GM13976 (cell line): ENCODE measurements around the gene NCR3LG1.

Experiments
- DNase-seq: peaks from one replicate; pipeline ENCODE4 v3.0.0; 2012; ENCODE audit warnings: low spot score
- CTCF ChIP-seq: IDR thresholded peaks from 2 replicates; pipeline ENCODE4 v1.5.1; 2012; ENCODE audit warnings: borderline replicate concordance, mild to moderate bottlenecking; ENCODE audit not compliant: insufficient read depth; ENCODE audit errors: extremely low read depth, missing control alignments, control extremely low read depth
- in situ Hi-C: fragments of 300-500 bp; cut with MboI; formaldehyde crosslinking; loops from one replicate; pipeline ENCODE4 v1.12.0; 2022; ENCODE audit warnings: low sequenced_read_pairs, mixed read lengths, inconsistent platforms; ENCODE audit not compliant: unreplicated experiment

The NCR3LG1 gene

GRCh38 chr11:17331669-17332068, 19.9 kb upstream of the NCR3LG1 start:
- no peak for TF ChIP-seq CTCF
- in situ Hi-C loops: no loop called here

GRCh38 chr11:17333799-17334586, 17.6 kb upstream of the NCR3LG1 start:
- DNase-seq: no peak
- in situ Hi-C loops: no loop called here
- no peak for TF ChIP-seq CTCF

More at GRCh38 chr11:17331669-17332068, 19.9 kb upstream of the NCR3LG1 start:
- no peak for DNase-seq

GRCh38 chr11:17343257-17343656, 8.3 kb upstream of the NCR3LG1 start:
- in situ Hi-C loops: no loop called here
- no peak for TF ChIP-seq CTCF
- no peak for DNase-seq

- in situ Hi-C loops: no loop called here
- peak; percentile 24 for DNase-seq
- no peak for TF ChIP-seq CTCF
These were observed 7.7 kb upstream of the NCR3LG1 start for GRCh38 chr11:17343907-17344306.

GRCh38 chr11:17347676-17348075, 3.9 kb upstream of the NCR3LG1 start:
- in situ Hi-C loops: no loop called here

More at GRCh38 chr11:17347676-17348075, 3.9 kb upstream of the NCR3LG1 start:
- DNase-seq: no peak
- TF ChIP-seq CTCF: no peak
